Measurements from ENCODE around the gene NMT2.

NMT2 gene

GRCh38 chr10:15183689-15184481, 15.4 kb upstream of the NMT2 start:
- Histone ChIP-seq H3K4me1 (no peaks in the 10 kb centered on the region), H3K27me3 (no peaks in the 10 kb centered on the region), H3K4me3 (ENCODE audit: low read depth, low read length) (no peak overlapping the region), H3K9me3 (no peaks in the 10 kb centered on the region), H3K36me3 (no peaks in the 10 kb centered on the region)
- DNase-seq, result no peak
- TF ChIP-seq CTCF (IDR thresholded peaks at IDR 0.05; ENCODE audit: low read depth, low read length), result no peak

GRCh38 chr10:15182540-15183207, 14.2 kb upstream of the NMT2 start:
- Histone ChIP-seq H3K4me3 (ENCODE audit: low read depth, low read length) (no peak overlapping the region), H3K4me1 (no peaks in the 10 kb centered on the region), H3K27me3 (no peaks in the 10 kb centered on the region), H3K9me3 (no peaks in the 10 kb centered on the region), H3K36me3 (no peaks in the 10 kb centered on the region)
- TF ChIP-seq CTCF (IDR thresholded peaks at IDR 0.05; ENCODE audit: low read depth, low read length), result no peak
- DNase-seq, result no peak

- Histone ChIP-seq H3K36me3 (no peaks in the 10 kb centered on the region), H3K4me3 (ENCODE audit: low read depth, low read length) (no peak overlapping the region), H3K27me3 (no peaks in the 10 kb centered on the region), H3K9me3 (no peaks in the 10 kb centered on the region), H3K4me1 (no peaks in the 10 kb centered on the region)
- no peak for DNase-seq
- no peak for TF ChIP-seq CTCF (IDR thresholded peaks at IDR 0.05; ENCODE audit: low read depth, low read length)
Observed at GRCh38 chr10:15181576-15182156, 13.2 kb upstream of the NMT2 start.

- Histone ChIP-seq H3K36me3 (no peaks in the 10 kb centered on the region), H3K4me3 (ENCODE audit: low read depth, low read length) (no peak overlapping the region), H3K9me3 (no peaks in the 10 kb centered on the region), H3K4me1 (no peaks in the 10 kb centered on the region), H3K27me3 (no peaks in the 10 kb centered on the region)
- TF ChIP-seq CTCF (IDR thresholded peaks at IDR 0.05; ENCODE audit: low read depth, low read length), result no peak
- DNase-seq, result no peak
Observed at GRCh38 chr10:15180736-15181135, 12.2 kb upstream of the NMT2 start.

GRCh38 chr10:15176269-15176668, 7.8 kb upstream of the NMT2 start:
- H3K27me3 ChIP-seq, result no peaks in the 10 kb centered on the region
- no peak for TF ChIP-seq CTCF (IDR thresholded peaks at IDR 0.05; ENCODE audit: low read depth, low read length)
- no peaks in the 10 kb centered on the region for H3K9me3 ChIP-seq
- no peak overlapping the region for H3K4me3 ChIP-seq (ENCODE audit: low read depth, low read length)
- no peak for DNase-seq
- no peaks in the 10 kb centered on the region for H3K4me1 ChIP-seq
- H3K36me3 ChIP-seq, result no peaks in the 10 kb centered on the region

GRCh38 chr10:15175587-15175986, 7.1 kb upstream of the NMT2 start:
- H3K36me3 ChIP-seq, result no peaks in the 10 kb centered on the region
- no peaks in the 10 kb centered on the region for H3K9me3 ChIP-seq
- H3K4me1 ChIP-seq, result no peaks in the 10 kb centered on the region
- no peaks in the 10 kb centered on the region for H3K27me3 ChIP-seq
- no peak for DNase-seq
- no peak overlapping the region for H3K4me3 ChIP-seq (ENCODE audit: low read depth, low read length)
- no peak for TF ChIP-seq CTCF (IDR thresholded peaks at IDR 0.05; ENCODE audit: low read depth, low read length)

Measured in BE2C (cell line).